Ishikawa (cell line): ENCODE measurements around the gene SLC2A6.

Experiments
- CEBPB ChIP-seq: IDR thresholded peaks from 2 replicates; pipeline ENCODE4 v1.6.1; 2012
- CREB1 ChIP-seq: IDR thresholded peaks from 2 replicates; pipeline ENCODE4 v1.6.1; 2012; ENCODE audit warnings: low read depth
- EP300 ChIP-seq: IDR thresholded peaks from 2 replicates; pipeline ENCODE4 v1.6.1; 2012; ENCODE audit warnings: borderline replicate concordance
- NFIC ChIP-seq: IDR thresholded peaks from 2 replicates; pipeline ENCODE4 v1.6.1; 2012
- RAD21 ChIP-seq: IDR thresholded peaks from 2 replicates; pipeline ENCODE4 v1.6.1; 2012; ENCODE audit warnings: low read depth
- TAF1 ChIP-seq: IDR thresholded peaks from 2 replicates; pipeline ENCODE4 v1.6.1; 2012; ENCODE audit warnings: low read depth, mild to moderate bottlenecking
- TCF12 ChIP-seq: IDR thresholded peaks from 2 replicates; pipeline ENCODE4 v1.6.1; 2012; ENCODE audit warnings: low read depth
- YY1 ChIP-seq: IDR thresholded peaks from 2 replicates; pipeline ENCODE4 v1.6.1; 2012; ENCODE audit warnings: low read depth
- TF ChIP-seq, protein P1 (sequence below): IDR thresholded peaks from 2 replicates; pipeline ENCODE4 v1.6.1; 2012; ENCODE audit warnings: low read depth, mild to moderate bottlenecking
- TF ChIP-seq, protein P2 (sequence below): IDR thresholded peaks from 2 replicates; pipeline ENCODE4 v1.6.1; 2012
- TF ChIP-seq, protein P3 (sequence below): IDR thresholded peaks from 2 replicates; pipeline ENCODE4 v1.6.1; 2012

GRCh38 chr9:133499132-133499891, 20.4 kb upstream of the SLC2A6 start:
- TF ChIP-seq CEBPB (no peak), EP300 (no peak), CREB1 (no peak), RAD21 (no peak), TAF1 (no peak), YY1 (no peak), NFIC (no peak), TCF12 (no peak)
- TF ChIP-seq, protein P1, sequence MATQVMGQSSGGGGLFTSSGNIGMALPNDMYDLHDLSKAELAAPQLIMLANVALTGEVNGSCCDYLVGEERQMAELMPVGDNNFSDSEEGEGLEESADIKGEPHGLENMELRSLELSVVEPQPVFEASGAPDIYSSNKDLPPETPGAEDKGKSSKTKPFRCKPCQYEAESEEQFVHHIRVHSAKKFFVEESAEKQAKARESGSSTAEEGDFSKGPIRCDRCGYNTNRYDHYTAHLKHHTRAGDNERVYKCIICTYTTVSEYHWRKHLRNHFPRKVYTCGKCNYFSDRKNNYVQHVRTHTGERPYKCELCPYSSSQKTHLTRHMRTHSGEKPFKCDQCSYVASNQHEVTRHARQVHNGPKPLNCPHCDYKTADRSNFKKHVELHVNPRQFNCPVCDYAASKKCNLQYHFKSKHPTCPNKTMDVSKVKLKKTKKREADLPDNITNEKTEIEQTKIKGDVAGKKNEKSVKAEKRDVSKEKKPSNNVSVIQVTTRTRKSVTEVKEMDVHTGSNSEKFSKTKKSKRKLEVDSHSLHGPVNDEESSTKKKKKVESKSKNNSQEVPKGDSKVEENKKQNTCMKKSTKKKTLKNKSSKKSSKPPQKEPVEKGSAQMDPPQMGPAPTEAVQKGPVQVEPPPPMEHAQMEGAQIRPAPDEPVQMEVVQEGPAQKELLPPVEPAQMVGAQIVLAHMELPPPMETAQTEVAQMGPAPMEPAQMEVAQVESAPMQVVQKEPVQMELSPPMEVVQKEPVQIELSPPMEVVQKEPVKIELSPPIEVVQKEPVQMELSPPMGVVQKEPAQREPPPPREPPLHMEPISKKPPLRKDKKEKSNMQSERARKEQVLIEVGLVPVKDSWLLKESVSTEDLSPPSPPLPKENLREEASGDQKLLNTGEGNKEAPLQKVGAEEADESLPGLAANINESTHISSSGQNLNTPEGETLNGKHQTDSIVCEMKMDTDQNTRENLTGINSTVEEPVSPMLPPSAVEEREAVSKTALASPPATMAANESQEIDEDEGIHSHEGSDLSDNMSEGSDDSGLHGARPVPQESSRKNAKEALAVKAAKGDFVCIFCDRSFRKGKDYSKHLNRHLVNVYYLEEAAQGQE: no peak
- TF ChIP-seq, protein P2, sequence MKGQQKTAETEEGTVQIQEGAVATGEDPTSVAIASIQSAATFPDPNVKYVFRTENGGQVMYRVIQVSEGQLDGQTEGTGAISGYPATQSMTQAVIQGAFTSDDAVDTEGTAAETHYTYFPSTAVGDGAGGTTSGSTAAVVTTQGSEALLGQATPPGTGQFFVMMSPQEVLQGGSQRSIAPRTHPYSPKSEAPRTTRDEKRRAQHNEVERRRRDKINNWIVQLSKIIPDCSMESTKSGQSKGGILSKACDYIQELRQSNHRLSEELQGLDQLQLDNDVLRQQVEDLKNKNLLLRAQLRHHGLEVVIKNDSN: no peak
- TF ChIP-seq, protein P3, sequence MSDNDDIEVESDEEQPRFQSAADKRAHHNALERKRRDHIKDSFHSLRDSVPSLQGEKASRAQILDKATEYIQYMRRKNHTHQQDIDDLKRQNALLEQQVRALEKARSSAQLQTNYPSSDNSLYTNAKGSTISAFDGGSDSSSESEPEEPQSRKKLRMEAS: no peak
